ENCODE data around the gene ERGIC3.

The ERGIC3 gene

GRCh38 chr20:35604449-35604747, 62.5 kb downstream of the ERGIC3 start:
- Mint-ChIP-seq H3K27me3 (ENCODE audit: low read depth, poor library complexity) (peaks cover 58% of the 10 kb centered on the region), H3K4me1 (peaks cover 6% of the 10 kb centered on the region), H3K36me3 (ENCODE audit: low read depth) (peaks cover 8% of the 10 kb centered on the region), H3K9me3 (no peaks in the 10 kb centered on the region), H3K4me3 (no peak overlapping the region), H3K27ac (no peak overlapping the region)
- TF ChIP-seq CTCF (IDR thresholded peaks at IDR 0.05): no peak
- no peak for DNase-seq

GRCh38 chr20:35606127-35606526, 64.2 kb downstream of the ERGIC3 start:
- TF ChIP-seq CTCF (IDR thresholded peaks at IDR 0.05): no peak
- peaks cover 8% of the 10 kb centered on the region for H3K36me3 Mint-ChIP-seq (ENCODE audit: low read depth)
- no peak for DNase-seq
- H3K27me3 Mint-ChIP-seq (ENCODE audit: low read depth, poor library complexity): peaks cover 41% of the 10 kb centered on the region
- H3K27ac Mint-ChIP-seq: no peak overlapping the region
- no peaks in the 10 kb centered on the region for H3K9me3 Mint-ChIP-seq
- H3K4me1 Mint-ChIP-seq: peaks cover 6% of the 10 kb centered on the region
- H3K4me3 Mint-ChIP-seq: no peak overlapping the region
